HepG2 (cell line): ENCODE results near the gene TCERG1. TPM values are rescaled to one million over a fixed set of nuclear protein-coding genes. Genes with fewer than 3 reads are reported as not detected.

ENCODE experiments used
- ATAC-seq: fragments of 200-7000 bp; cut with Tn5 transposase; 3 replicates; pipeline ENCODE4 v1.9.1; 2020; ENCODE audit warnings: mild to moderate bottlenecking, moderate library complexity
- BruUV-seq: library from RNA; stranded (reverse); fragments of 400-500 nt; replicated peaks from 2 replicates; lab custom pipeline; 2021; lab: Mats Ljungman, UMichigan
- CTCF ChIA-PET: fragments of 300-600 bp; formaldehyde crosslinking; extraction: SDS; loops from one replicate; lab custom pipeline; 2021; ENCODE audit warnings: low total read pairs, inconsistent platforms, low intra/inter-chr PET ratio; lab: Yijun Ruan, JAX
- POLR2A ChIA-PET: fragments of 350-600 bp; sonication (Branson Sonifier 250); formaldehyde crosslinking; loops from one replicate; lab custom pipeline; 2020; ENCODE audit warnings: antibody characterized with exemption, inconsistent platforms; lab: Yijun Ruan, JAX
- DNase-seq: peaks from one replicate; pipeline ENCODE4 v3.0.0-alpha.2; 2015; ENCODE audit warnings: low spot score
- FAIRE-seq: peaks from 3 replicates; lab custom pipeline; 2011; peaks lifted over from hg19 to GRCh38; lab: Jason Lieb, UNC
- H2AFZ ChIP-seq: one replicate; pipeline ENCODE4 v1.6.1; 2011; ENCODE audit warnings: low read length, inconsistent platforms
- H3K27ac ChIP-seq: fragments of 300-600 bp; 3 replicates; pipeline ENCODE4 v1.8.0; 2011; ENCODE audit warnings: mixed run types, mild to moderate bottlenecking, mixed read lengths, low read length, inconsistent platforms; ENCODE audit not compliant: insufficient read depth; ENCODE audit errors: extremely low read length
- H3K27me3 ChIP-seq, 2 experiments: fragments of 200-600 bp in 1 of 2; 2 replicates in 1 of 2; 3 replicates in 1 of 2; pipeline versions ENCODE4 v1.6.0 to v1.8.0; 2011; ENCODE audit warnings: low read length in 2 of 2, mild to moderate bottlenecking in 2 of 2, moderate library complexity in 2 of 2, inconsistent platforms in 1 of 2; ENCODE audit not compliant: insufficient read depth in 2 of 2, control insufficient read depth in 1 of 2
- H3K36me3 ChIP-seq, 2 experiments: fragments of 200-600 bp in 1 of 2; replicated peaks in 1 of 2; 2 replicates in 1 of 2; 3 replicates in 1 of 2; pipeline versions ENCODE4 v1.5.1 to v1.8.0; 2011; ENCODE audit warnings: low read length in 2 of 2, inconsistent platforms in 1 of 2; ENCODE audit not compliant: insufficient read depth in 2 of 2, control insufficient read depth in 1 of 2
- H3K4me1 ChIP-seq: 2 replicates; pipeline ENCODE4 v1.5.1; 2012; ENCODE audit warnings: low read length, inconsistent platforms; ENCODE audit not compliant: insufficient read depth
- H3K4me2 ChIP-seq: 2 replicates; pipeline ENCODE4 v1.6.0; 2011; ENCODE audit warnings: low read depth, low read length, inconsistent platforms
- H3K4me3 ChIP-seq, 3 experiments: fragments of 200-600 bp in 1 of 3; sonication (generic), shearing (Covaris generic) in 1 of 3; replicated peaks in 1 of 3; 2 replicates each; pipeline ENCODE4 v1.5.1; 2011 to 2016; ENCODE audit warnings: low read length in 3 of 3, inconsistent platforms in 2 of 3, low read depth in 2 of 3, mild to moderate bottlenecking in 2 of 3, control low read depth in 1 of 3, mixed read lengths in 1 of 3; ENCODE audit not compliant: insufficient read depth in 1 of 3
- H3K79me2 ChIP-seq: one replicate; pipeline ENCODE4 v1.6.1; 2011; ENCODE audit warnings: low read length, inconsistent platforms; ENCODE audit not compliant: insufficient read depth
- H3K9ac ChIP-seq: 2 replicates; pipeline ENCODE4 v1.6.0; 2011; ENCODE audit warnings: mild to moderate bottlenecking, low read depth, low read length, inconsistent platforms; ENCODE audit not compliant: insufficient read depth
- H3K9me3 ChIP-seq: 2 replicates; pipeline ENCODE4 v1.5.1; 2012; ENCODE audit warnings: mild to moderate bottlenecking, low read length
- H4K20me1 ChIP-seq: 2 replicates; pipeline ENCODE4 v1.6.0; 2011; ENCODE audit warnings: inconsistent platforms, mild to moderate bottlenecking, low read length, moderate library complexity; ENCODE audit not compliant: insufficient read depth
- ATF7 ChIP-seq, 2 experiments: fragments of 450-650 bp in 1 of 2; sonication (generic) in 1 of 2; formaldehyde crosslinking in 1 of 2; IDR thresholded peaks; 2 replicates each; pipeline versions ENCODE4 v1.4.0 to v1.6.1; 2016 to 2020; ENCODE audit warnings: antibody characterized with exemption in 1 of 2, mild to moderate bottlenecking in 1 of 2, missing genetic modification reagents in 1 of 2
- MAFF ChIP-seq: IDR thresholded peaks from 2 replicates; pipeline ENCODE4 v1.6.1; 2011; ENCODE audit warnings: low read depth, low read length, improper control_type of control experiment
- MAFK ChIP-seq, 2 experiments: IDR thresholded peaks in 1 of 2; conservative IDR thresholded peaks in 1 of 2; 2 replicates each; pipeline ENCODE4 v1.6.1; 2011; ENCODE audit warnings: improper control_type of control experiment in 2 of 2, low read length in 2 of 2
- PBX2 ChIP-seq: IDR thresholded peaks from 2 replicates; pipeline ENCODE4 v1.6.1; 2016; ENCODE audit warnings: control low read depth
- POLR2G ChIP-seq: fragments of 200-400 bp; formaldehyde crosslinking; IDR thresholded peaks from 2 replicates; pipeline ENCODE4 v1.6.1; 2018; ENCODE audit warnings: mild to moderate bottlenecking, low read depth, low read length, moderate library complexity
- SATB2 ChIP-seq: sonication (generic); formaldehyde crosslinking; IDR thresholded peaks from 2 replicates; pipeline ENCODE4 v1.5.0; 2020; ENCODE audit warnings: missing genetic modification reagents
- WGBS: methylation state at CpG from one replicate; pipeline ENCODE4 v1.1.6; 2017; ENCODE audit warnings: low lambda C conversion rate; 5-methylcytosine and 5-hydroxymethylcytosine counted together
- in situ Hi-C: cut with HindIII; loops from 2 replicates; pipeline ENCODE4 v1.10.0; 2017; ENCODE audit warnings: low pct_unique_long_range_greater_than_20kb; ENCODE audit not compliant: extremely low pct_ligation_motif_present
- intact Hi-C: fragments of 100-400 bp; cut with micrococcal nuclease; formaldehyde crosslinking; loops from one replicate; pipeline ENCODE4 v1.10.0; 2022; ENCODE audit not compliant: unreplicated experiment
- polyA plus RNA-seq, 8 experiments: library from polyadenylated mRNA; depleted of rRNA in 3 of 8; stranded (reverse) in 7 of 8; unstranded in 1 of 8; fragments of >200 nt; fragmentation: Illumina TruSeq in 4 of 8; extraction: Trizol in 4 of 8; gene quantifications; 2 replicates each; pipeline versions ENCODE4 v1.2.1 to v1.2.3, GENCODE V29; 2011 to 2016; ENCODE audit warnings: low read depth in 4 of 8, missing spikeins in 1 of 8, mixed read lengths in 1 of 8; ENCODE audit not compliant: insufficient read depth in 1 of 8
- total RNA-seq, 5 experiments: library from RNA; depleted of rRNA; stranded (reverse); fragments of >200 nt; fragmentation: Illumina TruSeq; extraction: Trizol; gene quantifications; 2 replicates each; pipeline ENCODE4 v1.2.3, GENCODE V29; 2016; ENCODE audit warnings: low read depth in 1 of 5
- TF ChIP-seq, protein P1 (sequence below): sonication (generic); formaldehyde crosslinking; IDR thresholded peaks from 2 replicates; pipeline ENCODE4 v1.8.0; 2022; ENCODE audit warnings: missing genetic modification reagents, mild to moderate bottlenecking, moderate library complexity, borderline replicate concordance

Gene TCERG1
- total and polyA plus RNA-seq, 2 of the 13 experiments (the other 11 are each of a cell fraction or from before 2014, with no cell fraction given) = 71.7 to 86.6 TPM

DNA sequence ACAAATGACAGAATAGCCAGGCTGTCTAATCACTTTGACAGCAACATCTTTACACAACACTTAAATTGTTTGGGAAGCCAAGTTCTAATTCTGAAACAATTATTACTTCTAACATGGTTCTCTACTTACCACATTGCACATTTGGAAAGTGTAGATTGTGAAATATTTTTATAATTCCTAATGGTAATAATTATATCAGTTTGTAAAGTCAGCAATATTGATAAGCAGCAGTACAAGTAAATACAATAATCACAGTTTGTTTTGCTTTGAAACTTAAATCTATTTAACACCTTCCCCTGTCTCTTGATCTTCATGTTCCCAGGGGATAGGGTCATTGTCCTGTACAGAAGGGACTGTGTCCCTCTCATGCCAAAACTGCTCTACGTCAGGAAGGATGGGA is 67.4 kb downstream of the TCERG1 start:
- no peaks in the 10 kb centered on the region for H3K79me2 ChIP-seq
- H3K9me3 ChIP-seq = no peaks in the 10 kb centered on the region
- WGBS = 94% methylated on average over 1 of the region's 1 CpG
- H3K4me2 ChIP-seq = no peak overlapping the region
- no peaks in the 10 kb centered on the region for H3K27me3 ChIP-seq
- TF ChIP-seq MAFF (peak; percentile 54; the same call in 1 of the 2 replicates), SATB2 (CRISPR knock-in tag) (no peak), MAFK (conservative IDR thresholded peaks at IDR 0.05 in 1 of 2, IDR thresholded peaks at IDR 0.05 in 1 of 2; ENCODE audit: low read length in 2 of 2) (peak; percentile 34 to 62; a peak in 2 of 4 replicates), PBX2 (no peak), ATF7 (IDR thresholded peaks at IDR 0.05) (no peak), ATF7 (CRISPR knock-in tag; IDR thresholded peaks at IDR 0.05) (no peak)
- intact Hi-C loops = no loop called here
- DNase-seq (no peak), FAIRE-seq (no peak), ATAC-seq (peak; percentile 27)
- no peak overlapping the region for H3K9ac ChIP-seq
- H3K27ac ChIP-seq = no peak overlapping the region
- ChIA-PET CTCF (no interaction called here), POLR2A (no interaction called here)
- peaks cover 3 to 18% of the 10 kb centered on the region in 2 experiments; a peak in 4 of 5 replicates for H3K36me3 ChIP-seq
- no peaks in the 10 kb centered on the region for H4K20me1 ChIP-seq
- H3K4me1 ChIP-seq = no peaks in the 10 kb centered on the region
- no peak overlapping the region for H2AFZ ChIP-seq
- H3K4me3 ChIP-seq = no peak overlapping the region
- in situ Hi-C loops = no loop called here
- no TSS peak for BruUV-seq

GRCh38 chr5:146515473-146516150 is 68.5 kb downstream of the TCERG1 start:
- peak; percentile 62 for ATAC-seq
- CTCF ChIA-PET = no interaction called here
- in situ Hi-C loops = no loop called here

More at GRCh38 chr5:146515473-146516150, 68.5 kb downstream of the TCERG1 start:
- 0 out of 2 replicates have a peak, but pooled peaks have one; percentile 14 for TF ChIP-seq POLR2G
- TF ChIP-seq, protein P1, sequence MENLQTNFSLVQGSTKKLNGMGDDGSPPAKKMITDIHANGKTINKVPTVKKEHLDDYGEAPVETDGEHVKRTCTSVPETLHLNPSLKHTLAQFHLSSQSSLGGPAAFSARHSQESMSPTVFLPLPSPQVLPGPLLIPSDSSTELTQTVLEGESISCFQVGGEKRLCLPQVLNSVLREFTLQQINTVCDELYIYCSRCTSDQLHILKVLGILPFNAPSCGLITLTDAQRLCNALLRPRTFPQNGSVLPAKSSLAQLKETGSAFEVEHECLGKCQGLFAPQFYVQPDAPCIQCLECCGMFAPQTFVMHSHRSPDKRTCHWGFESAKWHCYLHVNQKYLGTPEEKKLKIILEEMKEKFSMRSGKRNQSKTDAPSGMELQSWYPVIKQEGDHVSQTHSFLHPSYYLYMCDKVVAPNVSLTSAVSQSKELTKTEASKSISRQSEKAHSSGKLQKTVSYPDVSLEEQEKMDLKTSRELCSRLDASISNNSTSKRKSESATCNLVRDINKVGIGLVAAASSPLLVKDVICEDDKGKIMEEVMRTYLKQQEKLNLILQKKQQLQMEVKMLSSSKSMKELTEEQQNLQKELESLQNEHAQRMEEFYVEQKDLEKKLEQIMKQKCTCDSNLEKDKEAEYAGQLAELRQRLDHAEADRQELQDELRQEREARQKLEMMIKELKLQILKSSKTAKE = no peak
- H2AFZ ChIP-seq = no peak overlapping the region
- 68% methylated on average over 8 of the region's 10 CpGs for WGBS
- no peaks in the 10 kb centered on the region for H3K79me2 ChIP-seq
- no peaks in the 10 kb centered on the region for H3K9me3 ChIP-seq
- no peaks in the 10 kb centered on the region for H3K27me3 ChIP-seq
- POLR2A ChIA-PET = no interaction called here
- H3K4me3 ChIP-seq = no peak overlapping the region
- H3K4me2 ChIP-seq = no peak overlapping the region
- FAIRE-seq (no peak), DNase-seq (no peak)
- no peak overlapping the region for H3K27ac ChIP-seq
- peaks cover 1 to 9% of the 10 kb centered on the region in 2 experiments; a peak in 3 of 5 replicates for H3K36me3 ChIP-seq
- intact Hi-C loops = no loop called here
- BruUV-seq = no TSS peak
- peaks cover 7% of the 10 kb centered on the region for H3K4me1 ChIP-seq
- H4K20me1 ChIP-seq = no peaks in the 10 kb centered on the region
- H3K9ac ChIP-seq = no peak overlapping the region
